Loucy (cell line): ENCODE data around the gene LYRM2.

Experiments used
- H2AFZ ChIP-seq: fragments of 200-600 bp; sonication (generic); 2 replicates; pipeline ENCODE4 v1.6.0; 2016; ENCODE audit warnings: antibody characterized with exemption, mild to moderate bottlenecking, low read length, moderate library complexity
- H3F3A ChIP-seq: fragments of 200-600 bp; 2 replicates; pipeline ENCODE4 v1.6.0; 2016; ENCODE audit warnings: antibody characterized with exemption, low read depth, mild to moderate bottlenecking
- H3K27me3 ChIP-seq: fragments of 200-600 bp; sonication (generic); 2 replicates; pipeline ENCODE4 v1.6.1; 2014; ENCODE audit warnings: low read length, mild to moderate bottlenecking; ENCODE audit not compliant: insufficient read depth, poor library complexity, severe bottlenecking
- H3K36me3 ChIP-seq: fragments of 200-600 bp; sonication (generic); 2 replicates; pipeline ENCODE4 v1.6.1; 2016; ENCODE audit warnings: low read length; ENCODE audit not compliant: insufficient read depth
- H3K4me1 ChIP-seq: fragments of 200-600 bp; sonication (generic); 2 replicates; pipeline ENCODE4 v1.5.1; 2014; ENCODE audit warnings: low read length, mild to moderate bottlenecking; ENCODE audit not compliant: insufficient read depth, poor library complexity, severe bottlenecking
- H3K4me2 ChIP-seq: fragments of 200-600 bp; sonication (generic); 2 replicates; pipeline ENCODE4 v1.6.0; 2014; ENCODE audit warnings: antibody characterized with exemption, low read length, low read depth, mild to moderate bottlenecking; ENCODE audit not compliant: poor library complexity, severe bottlenecking
- H3K4me3 ChIP-seq: fragments of 200-600 bp; sonication (generic); 2 replicates; pipeline ENCODE4 v1.5.1; 2014; ENCODE audit warnings: low read length, mild to moderate bottlenecking, mixed read lengths; ENCODE audit not compliant: poor library complexity, severe bottlenecking
- H3K79me2 ChIP-seq: fragments of 200-600 bp; sonication (generic); 2 replicates; pipeline ENCODE4 v1.6.1; 2014; ENCODE audit warnings: low read length; ENCODE audit not compliant: insufficient read depth
- H3K9ac ChIP-seq: fragments of 200-600 bp; sonication (generic); 2 replicates; pipeline ENCODE4 v1.6.0; 2014; ENCODE audit warnings: mild to moderate bottlenecking, low read depth, low read length, moderate library complexity; ENCODE audit not compliant: poor library complexity, severe bottlenecking
- H3K9me2 ChIP-seq: fragments of 200-600 bp; sonication (generic); replicated peaks from 2 replicates; pipeline ENCODE4 v1.6.1; 2016; ENCODE audit warnings: low read depth, low read length, mixed read lengths
- H3K9me3 ChIP-seq: fragments of 200-600 bp; sonication (generic); 2 replicates; pipeline ENCODE4 v1.6.1; 2014; ENCODE audit warnings: mild to moderate bottlenecking, antibody characterized with exemption, low read length, low read depth; ENCODE audit not compliant: insufficient read depth
- H4K20me1 ChIP-seq: fragments of 200-600 bp; sonication (generic); 2 replicates; pipeline ENCODE4 v1.6.0; 2014; ENCODE audit warnings: antibody characterized with exemption, low read length, mild to moderate bottlenecking; ENCODE audit not compliant: insufficient read depth, poor library complexity, severe bottlenecking
- CTCF ChIP-seq: fragments of 200-600 bp; sonication (generic); conservative IDR thresholded peaks from 2 replicates; pipeline ENCODE4 v1.5.1; 2014; ENCODE audit warnings: mild to moderate bottlenecking, antibody characterized with exemption, low read length
- EZH2phosphoT487 ChIP-seq: fragments of 200-600 bp; IDR thresholded peaks from 2 replicates; pipeline ENCODE4 v1.6.1; 2018; ENCODE audit warnings: antibody characterized with exemption, mild to moderate bottlenecking, moderate library complexity, borderline replicate concordance

Gene LYRM2

DNA sequence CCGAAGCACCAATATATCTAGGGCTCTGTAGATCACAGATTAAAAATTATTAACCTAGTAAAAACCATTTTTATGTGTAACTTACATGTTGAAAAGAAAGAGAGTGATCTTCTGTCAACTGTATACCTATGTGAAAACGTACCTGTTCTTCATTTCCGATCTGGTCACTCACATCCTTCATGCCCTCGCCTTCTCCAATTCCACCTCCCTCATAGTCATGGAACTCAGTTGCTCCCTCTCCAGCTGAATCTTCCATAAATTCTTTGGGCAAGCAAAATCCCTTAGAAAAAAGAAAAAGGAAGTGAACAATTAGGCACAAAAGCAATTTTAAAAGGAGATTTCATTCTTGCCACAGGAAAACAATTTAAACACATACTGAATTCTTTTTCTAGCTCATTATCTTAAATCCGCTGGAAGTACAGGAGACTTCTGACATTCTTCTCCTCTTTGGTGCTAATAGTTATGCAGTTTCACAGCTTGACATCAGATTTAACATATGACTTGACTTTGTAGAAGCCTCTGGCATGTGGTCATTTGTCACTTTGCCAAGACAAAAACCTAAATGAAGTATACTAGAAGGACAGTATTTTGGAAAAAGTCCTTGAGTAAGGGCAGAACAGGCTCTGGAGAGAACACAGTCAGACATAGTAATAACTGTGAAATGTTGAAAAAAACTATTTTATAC is 29.5 kb upstream of the LYRM2 start:
- H3K79me2 ChIP-seq: no peaks in the 10 kb centered on the region
- H3K4me1 ChIP-seq: no peaks in the 10 kb centered on the region
- H3K9me2 ChIP-seq: no peaks in the 10 kb centered on the region
- peaks cover 59% of the 10 kb centered on the region; the same call in 1 of the 2 replicates for H3K36me3 ChIP-seq
- no peak overlapping the region for H2AFZ ChIP-seq
- no peak overlapping the region for H3K4me2 ChIP-seq
- no peaks in the 10 kb centered on the region for H3F3A ChIP-seq
- no peak for TF ChIP-seq CTCF
- no peak for TF ChIP-seq EZH2phosphoT487
- H3K4me3 ChIP-seq: no peak overlapping the region
- H3K9ac ChIP-seq: no peak overlapping the region
- no peaks in the 10 kb centered on the region for H3K27me3 ChIP-seq
- no peaks in the 10 kb centered on the region for H4K20me1 ChIP-seq
- no peaks in the 10 kb centered on the region for H3K9me3 ChIP-seq

- Histone ChIP-seq H2AFZ (no peak overlapping the region), H3K9ac (no peak overlapping the region), H3K9me2 (no peaks in the 10 kb centered on the region), H4K20me1 (no peaks in the 10 kb centered on the region), H3K79me2 (no peaks in the 10 kb centered on the region), H3K36me3 (peaks cover 70% of the 10 kb centered on the region), H3K27me3 (no peaks in the 10 kb centered on the region), H3K9me3 (no peaks in the 10 kb centered on the region), H3K4me1 (no peaks in the 10 kb centered on the region), H3F3A (no peaks in the 10 kb centered on the region), H3K4me2 (no peak overlapping the region), H3K4me3 (no peak overlapping the region)
- TF ChIP-seq EZH2phosphoT487 (no peak), CTCF (no peak)
Measured at GRCh38 chr6:89662659-89663223, 24.2 kb upstream of the LYRM2 start.

GRCh38 chr6:89661559-89661958 is 23.0 kb upstream of the LYRM2 start:
- Histone ChIP-seq H3K9me3 (no peaks in the 10 kb centered on the region), H3K9ac (no peak overlapping the region), H4K20me1 (no peaks in the 10 kb centered on the region), H2AFZ (no peak overlapping the region), H3K9me2 (no peaks in the 10 kb centered on the region), H3F3A (no peaks in the 10 kb centered on the region), H3K4me1 (no peaks in the 10 kb centered on the region), H3K27me3 (no peaks in the 10 kb centered on the region), H3K4me3 (no peak overlapping the region), H3K36me3 (peaks cover 69% of the 10 kb centered on the region), H3K4me2 (no peak overlapping the region), H3K79me2 (no peaks in the 10 kb centered on the region)
- no peak for TF ChIP-seq CTCF
- no peak for TF ChIP-seq EZH2phosphoT487
